Keratinocyte (primary cell): ENCODE results near the gene HES2.

ENCODE experiments used
- CTCF ChIP-seq, 3 experiments: IDR thresholded peaks in 1 of 3; conservative IDR thresholded peaks in 1 of 3; optimal IDR thresholded peaks in 1 of 3; 2 replicates in 2 of 3; 3 replicates in 1 of 3; pipeline versions ENCODE3 to v1.5.1; 2011; ENCODE audit warnings: low read length in 3 of 3, mild to moderate bottlenecking in 3 of 3, moderate library complexity in 2 of 3, control low read depth in 1 of 3, inconsistent platforms in 1 of 3; ENCODE audit not compliant: insufficient read depth in 2 of 3; ENCODE audit errors: extremely low read depth in 1 of 3
- EZH2 ChIP-seq: IDR thresholded peaks from one replicate; pipeline ENCODE4 v1.6.1; 2012; ENCODE audit warnings: inconsistent platforms, mild to moderate bottlenecking, low read length, moderate library complexity

GRCh38 chr1:6367381-6368012 lies 52.2 kb downstream of the HES2 start:
- TF ChIP-seq CTCF (optimal IDR thresholded peaks at IDR 0.05 in 1 of 3, IDR thresholded peaks at IDR 0.05 in 1 of 3, conservative IDR thresholded peaks at IDR 0.05 in 1 of 3; ENCODE audit: extremely low read depth in 1 of 3, insufficient read depth in 2 of 3, low read length in 3 of 3) (no peak), EZH2 (no peak)
